Fibroblast of pulmonary artery (primary cell): Measurements from ENCODE around the gene EP400.

Experiments used
- DNase-seq: peaks from one replicate; pipeline ENCODE4 v3.0.0-alpha.2; 2010; ENCODE audit warnings: low read depth
- H3K4me3 ChIP-seq: replicated peaks from 2 replicates; pipeline ENCODE4 v1.5.1; 2011; ENCODE audit warnings: low read depth, mild to moderate bottlenecking, control low read depth, low read length, moderate library complexity
- CTCF ChIP-seq: IDR thresholded peaks from 2 replicates; pipeline ENCODE4 v1.5.1; 2011; ENCODE audit warnings: mild to moderate bottlenecking, control low read depth, low read length, inconsistent platforms; ENCODE audit errors: missing control alignments

EP400 gene

GRCh38 chr12:131929581-131930456, 19.9 kb upstream of the EP400 start:
- peak overlapping the region; percentile 93 for H3K4me3 ChIP-seq
- TF ChIP-seq CTCF: no peak
- DNase-seq: no peak

GRCh38 chr12:131930510-131930909, 19.2 kb upstream of the EP400 start:
- no peak for DNase-seq
- no peak for TF ChIP-seq CTCF
- peak overlapping the region; percentile 93 for H3K4me3 ChIP-seq

GRCh38 chr12:131933387-131933786, 16.4 kb upstream of the EP400 start:
- DNase-seq: no peak
- no peak overlapping the region for H3K4me3 ChIP-seq
- no peak for TF ChIP-seq CTCF

- no peak for DNase-seq
- H3K4me3 ChIP-seq: no peak overlapping the region
- TF ChIP-seq CTCF: no peak
These were observed 15.2 kb upstream of the EP400 start for GRCh38 chr12:131934535-131934934.

GRCh38 chr12:131938082-131938481, 11.7 kb upstream of the EP400 start:
- TF ChIP-seq CTCF: no peak
- no peak for DNase-seq
- no peak overlapping the region for H3K4me3 ChIP-seq

GRCh38 chr12:131939007-131939406, 10.7 kb upstream of the EP400 start:
- no peak for DNase-seq
- TF ChIP-seq CTCF: no peak
- H3K4me3 ChIP-seq: no peak overlapping the region

GRCh38 chr12:131940141-131940547, 9.6 kb upstream of the EP400 start:
- no peak for DNase-seq
- no peak overlapping the region for H3K4me3 ChIP-seq
- TF ChIP-seq CTCF: no peak
